Activated naive CD4-positive, alpha-beta T cell treated with anti-CD3 and anti-CD28 coated beads, Interleukin-2, amount 50 U/mL, for 16 hours (primary cell): ENCODE measurements around the gene FAM78A.
"Not testable (repeated sequence)": the region's sequence is repeated elsewhere in the genome, so short reads cannot be mapped to it uniquely, and the experiment has no call there.

Experiments
- DNase-seq: peaks from one replicate; pipeline ENCODE4 v3.0.0-alpha.2; 2020

FAM78A gene

DNA sequence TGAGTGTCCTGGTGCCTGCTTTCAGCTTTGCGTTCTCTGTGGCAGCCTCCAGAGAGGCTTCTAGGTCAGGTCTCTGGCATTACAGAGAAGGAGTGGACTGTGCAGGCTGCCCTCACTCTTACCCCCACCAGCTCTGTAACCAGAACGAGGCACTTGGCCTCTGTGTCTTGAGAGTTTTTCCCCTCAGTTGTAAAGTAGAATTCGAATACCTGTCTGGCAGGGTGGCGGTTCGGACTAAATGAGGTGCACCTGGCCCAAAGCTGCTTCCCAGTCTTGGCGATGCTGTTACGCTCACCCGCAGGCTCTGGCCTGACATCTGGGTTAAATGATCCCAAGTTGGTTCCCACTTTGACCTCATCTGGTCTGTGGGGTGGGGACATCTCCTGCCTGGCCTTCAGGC is 40.1 kb downstream of the FAM78A start:
- no peak for DNase-seq

DNA sequence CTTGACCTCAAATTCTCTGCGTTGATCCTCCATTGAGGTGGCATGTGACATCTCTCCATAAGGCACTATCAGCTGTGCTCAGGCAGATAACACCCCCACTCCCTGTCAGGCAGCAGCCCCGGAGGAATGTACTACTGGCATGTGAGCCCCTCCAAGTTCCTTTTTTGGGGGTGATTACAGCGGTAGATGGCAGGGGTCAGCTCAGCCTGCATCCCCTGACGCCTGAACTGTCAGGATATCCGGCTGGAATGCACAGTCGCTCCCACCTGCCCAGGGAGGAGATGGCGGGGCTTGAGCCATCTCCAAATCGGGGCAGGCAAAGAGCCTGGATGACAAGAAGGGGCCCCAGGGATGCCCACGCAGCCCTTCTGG is 40.8 kb downstream of the FAM78A start:
- DNase-seq = no peak

DNA sequence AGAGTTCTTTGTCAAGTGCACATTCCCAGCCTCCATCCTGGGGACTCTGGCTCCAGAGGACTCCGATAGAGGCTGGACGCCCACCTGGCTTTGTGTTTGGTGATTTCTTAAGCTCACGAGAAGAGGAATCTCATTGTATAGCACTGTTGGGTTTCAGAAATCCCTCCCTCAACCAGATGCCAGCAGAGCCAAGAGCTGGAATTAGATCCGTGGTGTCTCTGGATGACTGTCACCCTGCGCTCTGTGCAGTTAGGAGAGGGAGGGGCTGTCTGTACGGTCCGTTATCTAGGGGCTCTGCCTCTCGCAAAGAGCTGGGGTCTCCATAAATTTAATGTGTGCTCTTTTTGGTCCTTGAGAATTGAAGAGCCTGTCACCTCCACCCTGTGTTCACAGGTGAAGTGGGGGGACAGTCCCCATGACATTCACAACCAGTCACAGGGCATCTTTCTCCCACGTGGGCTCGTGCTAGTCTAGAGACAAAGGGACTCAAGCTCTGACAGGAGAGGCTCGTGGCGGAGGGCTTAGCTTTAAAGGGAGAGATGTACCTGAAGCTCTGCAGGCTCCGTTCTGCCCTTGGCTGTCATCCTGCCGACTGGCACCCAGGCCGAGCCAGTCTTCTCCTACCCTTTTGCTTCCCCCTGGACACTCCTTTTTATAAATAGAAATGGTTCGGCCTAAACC is 41.4 kb downstream of the FAM78A start:
- no peak for DNase-seq

DNA sequence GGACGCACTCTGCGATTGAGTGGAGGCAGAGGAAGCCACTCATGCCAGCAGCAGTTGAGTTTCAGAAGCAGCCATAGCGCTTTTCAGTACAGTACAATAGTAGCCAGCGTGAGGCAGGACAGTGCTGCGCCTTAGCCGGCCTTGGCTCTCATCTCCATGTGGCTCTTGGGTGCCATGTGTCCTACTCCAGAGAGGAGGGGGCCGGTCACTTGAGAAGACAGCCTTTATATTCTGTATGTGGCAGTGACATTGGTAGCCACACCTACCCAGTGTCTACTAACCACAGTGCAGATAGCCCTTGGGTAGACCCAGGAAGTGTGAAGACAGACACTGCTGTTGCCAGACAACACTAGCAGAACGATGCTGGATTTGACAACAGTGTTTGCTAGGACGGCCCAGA is 42.3 kb downstream of the FAM78A start:
- DNase-seq = no peak

DNA sequence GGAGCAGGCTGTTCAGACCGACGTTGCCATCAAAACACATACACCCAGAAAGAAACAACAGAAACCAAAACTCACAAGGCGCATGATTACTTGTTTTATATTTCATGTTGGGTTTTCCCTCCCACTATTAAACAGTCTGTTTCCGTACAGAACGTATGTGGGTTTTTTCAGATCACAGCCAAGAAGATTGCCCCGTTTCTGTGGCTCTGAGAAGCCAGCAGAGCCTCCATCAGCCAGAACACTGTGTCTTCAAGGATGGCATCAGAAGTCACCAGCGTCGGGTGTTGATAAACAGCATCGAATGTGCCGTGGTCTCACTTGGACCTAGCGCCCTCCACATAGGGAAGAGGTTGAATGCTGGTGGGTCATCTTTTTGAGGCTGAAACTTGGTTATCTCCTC is 42.8 kb downstream of the FAM78A start:
- no peak for DNase-seq

DNA sequence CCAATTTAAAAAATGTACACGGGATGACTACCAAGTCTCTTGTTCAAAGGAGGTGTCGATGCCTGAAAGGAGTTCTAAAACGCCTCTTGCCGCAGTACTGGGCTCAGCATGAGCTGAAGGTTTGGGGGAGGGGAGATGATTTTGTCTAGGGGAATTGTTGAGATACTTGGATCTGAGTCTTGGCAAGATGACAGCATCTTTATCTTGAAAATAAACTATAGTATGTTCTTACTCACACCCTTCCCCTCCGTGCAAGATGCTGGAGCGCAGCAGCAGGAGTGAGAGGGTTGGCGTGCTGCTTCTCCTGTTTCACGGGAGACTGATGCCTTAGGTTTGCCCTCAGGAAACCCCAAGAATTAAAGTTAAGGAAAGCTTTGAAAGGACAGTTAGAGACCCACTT is 47.3 kb downstream of the FAM78A start:
- DNase-seq = no peak

DNA sequence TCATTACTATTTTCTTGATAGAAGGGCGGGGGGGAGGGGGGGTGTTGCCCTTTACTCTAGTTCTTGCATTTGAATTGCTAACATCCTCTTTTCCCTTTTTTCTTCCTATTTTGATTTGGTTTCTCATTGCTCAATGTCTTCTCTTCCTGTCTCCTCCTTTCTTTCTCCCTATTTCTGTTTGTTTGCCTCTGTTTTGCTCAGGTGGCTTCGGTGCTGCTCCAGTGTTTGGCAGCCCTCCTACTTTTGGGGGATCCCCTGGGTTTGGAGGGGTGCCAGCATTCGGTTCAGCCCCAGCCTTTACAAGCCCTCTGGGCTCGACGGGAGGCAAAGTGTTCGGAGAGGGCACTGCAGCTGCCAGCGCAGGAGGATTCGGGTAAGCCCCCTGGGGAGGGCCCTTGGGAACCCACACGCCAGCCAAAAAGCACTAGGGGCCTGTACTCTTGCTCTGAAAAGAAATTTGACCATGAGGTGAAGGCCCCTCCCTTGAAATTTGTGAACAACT is 48.3 kb downstream of the FAM78A start:
- DNase-seq = no peak

DNA sequence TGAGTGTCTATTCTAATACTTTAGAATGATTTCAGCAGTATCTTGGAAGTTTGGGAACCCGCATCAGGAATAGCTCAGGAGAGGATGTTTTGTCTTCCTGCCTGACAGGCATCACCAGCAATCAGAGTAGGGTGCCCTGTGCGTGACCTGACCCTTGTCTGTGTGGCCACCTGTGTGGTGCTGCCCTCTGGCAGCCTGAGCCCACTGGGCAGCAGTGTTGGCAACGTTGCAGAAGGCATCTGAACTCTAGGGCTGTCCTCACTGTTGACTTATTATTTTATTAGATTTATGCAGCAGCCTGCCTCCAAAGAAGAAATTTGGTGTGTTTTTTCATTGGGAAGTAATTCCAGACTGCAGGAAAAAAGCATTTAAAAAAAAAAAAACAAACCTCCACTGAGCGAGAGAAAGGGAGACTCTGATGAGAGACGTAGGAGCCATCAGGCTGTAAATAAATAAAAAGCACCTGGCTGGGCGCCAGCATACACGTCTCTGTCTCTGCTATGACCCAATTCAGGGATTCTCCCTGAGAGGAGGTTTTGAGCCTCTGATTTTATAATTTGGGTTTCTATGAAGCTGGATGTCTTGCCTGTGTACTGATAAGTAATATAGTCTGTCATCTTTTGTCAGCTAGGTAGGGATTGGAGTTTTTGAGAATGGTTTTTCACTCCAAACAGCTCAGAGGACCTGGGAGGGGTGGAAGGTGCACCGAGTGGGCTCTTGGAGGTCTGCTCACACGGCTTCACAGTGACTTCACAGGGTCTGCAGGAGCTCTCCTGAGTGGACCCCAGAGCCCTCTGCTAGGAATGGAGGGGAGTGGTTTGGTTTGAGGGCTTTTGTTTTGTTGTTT is 49.0 kb downstream of the FAM78A start:
- no peak for DNase-seq

DNA sequence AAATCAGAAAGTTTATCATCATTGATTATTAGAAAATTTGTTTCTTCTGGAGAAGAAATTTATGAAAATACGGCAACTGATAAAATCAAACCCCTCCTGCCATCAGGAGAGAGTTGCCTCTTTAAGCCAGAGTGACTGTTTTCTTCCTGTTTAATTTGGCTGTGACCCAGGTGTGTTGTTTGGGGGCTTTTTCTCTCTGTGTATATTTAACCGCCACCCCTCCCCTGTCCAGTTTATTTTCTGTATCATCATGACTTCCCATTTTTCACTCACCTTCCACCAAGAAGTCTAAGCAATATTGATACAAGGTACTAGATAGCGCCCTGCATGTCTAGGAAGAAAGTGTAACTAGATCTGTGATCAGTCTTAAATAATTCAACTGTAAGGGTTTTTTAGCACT is 50.1 kb downstream of the FAM78A start:
- DNase-seq = no peak

DNA sequence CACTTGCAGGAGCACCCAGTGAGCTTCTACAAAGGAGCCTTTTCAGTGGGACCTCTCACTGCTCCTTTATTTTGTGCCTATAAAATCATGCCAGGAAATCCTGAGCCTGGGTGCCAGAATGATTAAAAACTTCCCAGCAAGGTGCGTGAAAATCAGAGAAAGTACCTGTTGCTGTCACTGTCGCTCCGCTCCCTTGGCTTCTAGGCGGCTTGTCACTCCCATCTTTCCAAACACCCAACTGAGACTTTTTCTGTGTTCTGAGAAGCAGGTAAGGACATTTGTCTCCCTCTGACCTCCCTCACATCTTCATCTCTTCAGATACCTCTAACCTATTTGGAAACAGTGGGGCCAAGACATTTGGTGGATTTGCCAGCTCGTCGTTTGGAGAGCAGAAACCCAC is 53.9 kb downstream of the FAM78A start:
- DNase-seq = no peak

DNA sequence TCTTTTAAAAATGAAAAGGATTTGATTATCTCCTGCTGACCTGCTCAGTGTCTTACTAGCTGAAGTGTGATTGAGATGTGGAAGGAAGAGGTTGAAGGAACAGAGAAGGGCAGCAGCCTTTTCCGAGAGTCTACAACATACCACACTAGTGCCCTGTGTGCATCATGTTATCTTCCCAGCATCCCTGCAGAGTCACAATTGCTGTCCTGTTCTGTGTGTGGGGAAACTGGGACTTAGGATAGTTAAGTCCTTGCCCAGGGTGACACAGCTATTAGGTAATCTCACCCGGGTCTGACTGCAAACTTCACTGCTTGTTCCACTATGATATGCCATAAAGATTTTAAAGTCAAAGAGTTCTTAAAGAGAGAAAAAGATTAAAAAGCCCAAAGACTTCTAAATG is 55.8 kb downstream of the FAM78A start:
- DNase-seq = no peak

DNA sequence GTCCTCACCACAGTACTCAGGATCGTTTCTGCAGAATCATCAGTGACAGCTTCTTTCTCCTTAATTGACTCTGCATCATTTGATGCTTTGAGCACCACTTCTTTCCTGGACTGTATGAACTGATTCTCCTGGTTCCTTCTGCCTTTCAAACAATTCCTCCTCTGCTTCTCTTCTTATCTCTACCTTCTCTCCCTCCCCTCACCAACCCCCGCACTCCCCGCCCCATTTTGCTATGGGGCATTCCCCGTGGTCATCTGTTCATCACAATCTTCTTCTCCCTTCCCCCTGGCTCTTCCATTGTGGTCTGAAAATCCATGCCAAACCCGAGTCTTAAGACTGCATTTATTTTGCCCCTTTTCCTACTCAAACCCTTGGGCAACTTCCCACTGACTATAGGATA is 57.9 kb downstream of the FAM78A start:
- DNase-seq = no peak

DNA sequence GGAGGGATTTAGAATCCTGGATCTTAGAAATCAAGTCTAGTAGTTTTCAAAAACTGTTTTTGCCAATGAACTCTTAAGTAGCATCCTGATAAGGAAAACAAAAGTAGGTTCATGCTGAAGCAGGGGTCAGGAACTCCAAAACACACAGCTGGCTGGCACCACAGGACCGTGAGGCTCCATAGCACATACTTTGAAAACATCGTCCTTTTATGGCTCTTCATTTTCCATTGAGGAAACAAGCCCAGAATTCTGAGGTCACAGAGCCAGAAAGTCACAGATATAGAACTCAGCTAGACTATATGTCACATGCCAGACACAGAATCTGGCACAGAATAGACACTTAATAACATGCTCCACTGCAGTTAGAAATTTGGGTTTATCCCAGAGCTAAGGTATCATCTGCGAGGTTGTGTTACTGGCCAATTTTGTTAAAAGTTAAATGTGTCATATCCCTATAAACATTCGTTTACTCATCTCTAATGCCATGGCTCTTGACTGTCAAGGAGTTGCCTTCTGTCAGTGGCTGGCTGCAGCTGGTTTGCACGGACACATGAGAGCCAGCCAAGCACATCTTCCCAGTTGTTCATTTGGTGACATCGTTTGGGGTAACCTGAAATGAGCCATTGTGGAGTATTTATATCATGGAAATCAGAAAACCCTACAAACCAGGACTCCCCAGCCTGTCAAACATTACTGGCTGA is 58.8 kb downstream of the FAM78A start:
- no peak for DNase-seq

DNA sequence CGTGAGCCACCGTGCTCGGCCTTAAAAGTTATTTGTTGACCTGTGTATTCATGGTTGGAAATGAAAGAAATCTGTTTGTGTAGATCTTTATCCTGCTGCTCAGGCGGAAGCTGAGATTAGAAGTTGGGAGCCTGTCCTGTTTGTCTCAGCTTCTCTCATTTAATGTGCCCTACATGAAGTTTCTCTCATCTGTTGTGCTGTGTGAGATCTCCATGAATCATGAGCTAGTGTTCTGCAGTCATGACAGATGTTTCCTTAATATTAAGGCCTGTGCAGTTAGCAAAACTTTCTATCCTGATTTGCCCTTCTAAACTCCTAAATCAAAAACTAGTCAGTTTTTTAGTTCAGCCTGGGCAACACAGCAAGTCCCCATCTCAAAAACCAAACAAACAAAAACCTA is 59.5 kb downstream of the FAM78A start:
- no peak for DNase-seq

DNA sequence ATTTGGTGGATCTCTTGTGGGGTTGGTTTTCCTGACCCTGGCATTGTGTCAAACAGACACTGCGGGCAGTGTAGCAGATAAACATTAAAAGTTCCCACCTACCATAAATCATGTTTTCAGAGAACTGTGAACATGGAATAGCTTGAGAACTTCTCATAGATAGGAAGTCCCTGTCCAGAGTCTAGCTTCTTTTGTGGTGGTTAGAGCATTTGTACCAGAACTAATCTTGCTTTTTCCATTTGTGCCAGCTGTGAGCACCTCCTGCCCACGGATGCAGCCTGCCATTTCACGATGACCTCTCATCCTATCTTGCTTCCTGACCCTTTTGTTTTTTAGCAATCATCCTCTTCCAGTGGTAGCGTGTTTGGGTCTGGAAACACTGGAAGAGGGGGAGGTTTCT is 61.4 kb downstream of the FAM78A start:
- DNase-seq = no peak

DNA sequence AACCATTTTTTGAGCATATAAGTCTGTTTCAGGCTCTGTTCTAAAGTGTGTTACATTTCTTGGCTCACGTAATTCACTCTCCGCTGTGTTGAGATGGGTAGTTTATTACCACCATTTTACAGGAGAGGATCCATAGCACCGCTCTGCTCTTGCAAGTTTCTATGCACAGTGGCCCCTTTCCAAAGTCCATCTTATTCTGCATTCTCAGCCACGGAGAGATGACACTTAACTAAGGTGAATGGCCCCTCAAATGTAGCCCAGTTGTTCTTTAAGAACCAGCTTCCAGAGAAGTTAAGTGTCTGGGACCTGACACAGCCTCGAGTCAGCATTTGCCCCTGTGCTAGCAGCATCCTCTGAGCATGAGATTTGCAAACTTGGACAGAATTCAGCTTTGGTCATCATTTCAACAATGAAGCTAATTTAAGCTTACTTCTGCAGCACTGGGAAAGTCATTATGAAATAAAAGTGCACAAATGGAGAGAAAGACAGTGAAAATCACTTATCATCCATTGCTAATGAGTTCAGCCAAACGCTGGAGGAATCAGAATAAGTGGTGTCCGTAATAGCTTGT is 61.9 kb downstream of the FAM78A start:
- DNase-seq = no peak

DNA sequence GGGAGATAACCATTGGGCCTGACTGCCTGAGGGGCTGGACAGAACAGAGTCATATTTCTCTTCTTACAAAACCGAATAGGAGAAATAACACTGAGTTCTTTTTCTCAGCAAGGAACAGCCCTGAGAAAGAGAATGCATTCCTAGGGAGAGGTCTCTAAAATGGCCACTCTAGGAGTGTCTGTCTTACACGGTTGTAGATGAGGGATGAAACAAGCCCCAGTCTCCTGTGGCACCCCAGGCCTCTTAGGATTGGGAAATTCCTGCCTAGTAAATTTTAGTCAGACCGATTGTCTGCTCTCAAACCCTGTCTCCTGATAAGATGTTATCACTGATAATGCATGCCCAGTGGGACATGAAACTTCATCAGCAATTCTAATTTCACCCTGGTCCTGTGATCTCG is 64.4 kb downstream of the FAM78A start:
- DNase-seq = not testable (repeated sequence)
